Measurements from ENCODE around the gene CHMP4A.
"Not testable (repeated sequence)": the region's sequence is repeated elsewhere in the genome, so short reads cannot be mapped to it uniquely, and the experiment has no call there.

Gene CHMP4A

DNA sequence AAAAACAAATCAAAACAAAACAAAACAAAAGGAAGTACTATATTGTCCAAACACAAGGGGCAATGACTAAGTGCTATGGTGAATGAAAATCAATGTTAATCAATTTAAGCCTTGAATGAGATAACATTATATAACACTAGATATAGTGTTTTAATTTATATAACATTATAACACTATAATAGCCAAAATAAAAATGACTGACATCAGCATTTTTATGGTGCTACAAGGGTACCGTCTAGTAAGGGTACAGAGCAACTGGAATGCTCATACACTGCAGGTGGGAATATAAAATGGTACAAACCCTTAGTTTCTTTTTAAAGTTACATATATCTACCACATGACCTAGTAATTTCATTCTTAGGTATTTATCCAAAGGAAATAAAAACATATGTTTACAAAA, 13.2 kb upstream of the CHMP4A start:
- DNase-seq (ENCODE audit: low read depth in 2 of 2) = no peak

GRCh38 chr14:24224618-24225071, 11.4 kb upstream of the CHMP4A start:
- DNase-seq (ENCODE audit: low read depth in 2 of 2) = no peak

GRCh38 chr14:24222987-24223386, 9.7 kb upstream of the CHMP4A start:
- DNase-seq (ENCODE audit: low read depth in 2 of 2) = not testable (repeated sequence)

- no peak for DNase-seq (ENCODE audit: low read depth in 2 of 2)
Observed at GRCh38 chr14:24219521-24219920, 6.2 kb upstream of the CHMP4A start.

DNA sequence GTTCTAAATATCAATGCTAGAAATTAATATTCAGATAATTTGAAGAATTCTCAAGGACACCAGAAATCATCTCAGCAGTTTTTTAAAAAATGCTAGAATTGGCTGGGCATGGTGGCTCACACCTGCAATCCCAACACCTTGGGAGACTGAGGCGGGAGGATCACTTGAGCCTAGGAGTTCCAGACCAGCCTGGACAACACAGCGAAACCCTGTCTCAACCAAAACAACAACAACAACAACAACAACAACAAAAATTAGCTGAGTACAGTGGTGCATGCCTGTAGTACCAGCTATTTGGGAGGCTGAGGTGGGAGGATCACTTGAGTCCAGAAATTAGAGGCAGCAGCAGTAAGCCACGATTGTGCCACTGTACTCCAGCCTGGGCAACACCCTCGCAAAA, 5.8 kb upstream of the CHMP4A start:
- DNase-seq (ENCODE audit: low read depth in 2 of 2) = no peak

GRCh38 chr14:24216876-24217275, 3.6 kb upstream of the CHMP4A start:
- DNase-seq (ENCODE audit: low read depth in 2 of 2) = not testable (repeated sequence)

GRCh38 chr14:24216345-24216699, 3.0 kb upstream of the CHMP4A start:
- DNase-seq (ENCODE audit: low read depth in 2 of 2) = no peak

- DNase-seq (ENCODE audit: low read depth in 2 of 2) = peak; percentile 69 to 74
Observed at GRCh38 chr14:24215495-24216344, 2.4 kb upstream of the CHMP4A start, which contains the start of gene MDP1. Gene MDP1, minus strand, starts transcription at chr14:24216066. Its CDS starts 111 bp downstream, at chr14:24215955.

- no peak for DNase-seq (ENCODE audit: low read depth in 2 of 2)
Observed at GRCh38 chr14:24213866-24214662, 776 bp upstream of the CHMP4A start.

GRCh38 chr14:24211311-24211710, 2.0 kb downstream of the CHMP4A start:
- DNase-seq (ENCODE audit: low read depth in 2 of 2) = no peak

DNA sequence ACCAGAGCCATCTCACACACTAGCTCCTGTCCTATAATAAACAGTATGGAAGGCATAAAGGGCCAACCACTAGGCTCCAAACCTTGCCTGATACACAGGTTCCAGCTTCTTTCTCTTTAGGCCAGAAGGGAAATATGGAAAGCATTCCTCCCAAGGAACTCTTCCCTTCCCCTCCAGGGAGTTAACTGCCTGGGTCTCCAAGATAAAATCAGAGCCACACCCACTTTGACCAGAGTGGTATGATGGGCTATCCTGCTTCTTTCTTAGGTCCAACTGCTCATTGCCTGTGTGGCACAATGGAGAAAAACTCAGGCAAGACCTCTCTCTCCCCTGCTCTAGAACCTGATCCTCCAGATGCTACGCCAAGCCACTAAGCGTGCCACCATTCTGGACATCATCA, 5.7 kb downstream of the CHMP4A start:
- no peak for DNase-seq (ENCODE audit: low read depth in 2 of 2)

- no peak for DNase-seq (ENCODE audit: low read depth in 2 of 2)
Observed at GRCh38 chr14:24207104-24207551, 6.2 kb downstream of the CHMP4A start.

DNA sequence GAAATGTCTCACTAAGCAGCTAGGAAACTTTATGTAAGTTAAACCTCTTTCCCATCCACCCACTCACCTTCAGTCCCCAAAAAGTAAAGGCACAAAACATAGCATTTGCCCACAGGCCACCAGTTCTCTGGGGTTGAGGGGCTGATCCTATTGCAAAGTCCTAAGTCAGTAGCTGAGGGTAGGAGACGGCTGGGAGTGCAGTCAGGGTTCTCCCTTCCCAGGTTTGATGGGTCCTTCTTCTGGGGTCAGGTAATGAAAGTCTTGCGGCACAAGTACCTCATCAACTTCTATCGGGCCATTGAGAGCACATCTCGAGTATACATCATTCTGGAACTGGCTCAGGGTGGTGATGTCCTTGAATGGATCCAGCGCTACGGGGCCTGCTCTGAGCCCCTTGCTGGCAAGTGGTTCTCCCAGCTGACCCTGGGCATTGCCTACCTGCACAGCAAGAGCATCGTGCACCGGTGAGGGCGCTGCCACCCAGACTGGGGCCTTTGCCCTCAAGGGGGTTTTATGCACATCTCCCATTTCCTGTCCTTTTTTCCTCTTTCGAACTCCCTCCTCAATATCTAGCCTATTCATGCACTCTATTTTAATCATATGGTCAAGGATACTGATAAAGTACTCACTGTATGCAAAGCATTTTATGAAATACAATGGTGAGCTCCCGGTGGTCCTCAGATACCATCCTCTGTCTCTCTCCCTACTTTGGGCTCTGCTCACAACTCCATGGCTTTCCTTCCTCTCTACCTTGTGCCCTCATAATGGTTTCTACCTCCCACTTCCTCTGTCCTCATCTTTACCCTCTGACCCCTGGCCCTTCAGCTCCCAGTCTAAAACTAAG, 6.8 kb downstream of the CHMP4A start:
- DNase-seq (ENCODE audit: low read depth in 2 of 2) = no peak

DNA sequence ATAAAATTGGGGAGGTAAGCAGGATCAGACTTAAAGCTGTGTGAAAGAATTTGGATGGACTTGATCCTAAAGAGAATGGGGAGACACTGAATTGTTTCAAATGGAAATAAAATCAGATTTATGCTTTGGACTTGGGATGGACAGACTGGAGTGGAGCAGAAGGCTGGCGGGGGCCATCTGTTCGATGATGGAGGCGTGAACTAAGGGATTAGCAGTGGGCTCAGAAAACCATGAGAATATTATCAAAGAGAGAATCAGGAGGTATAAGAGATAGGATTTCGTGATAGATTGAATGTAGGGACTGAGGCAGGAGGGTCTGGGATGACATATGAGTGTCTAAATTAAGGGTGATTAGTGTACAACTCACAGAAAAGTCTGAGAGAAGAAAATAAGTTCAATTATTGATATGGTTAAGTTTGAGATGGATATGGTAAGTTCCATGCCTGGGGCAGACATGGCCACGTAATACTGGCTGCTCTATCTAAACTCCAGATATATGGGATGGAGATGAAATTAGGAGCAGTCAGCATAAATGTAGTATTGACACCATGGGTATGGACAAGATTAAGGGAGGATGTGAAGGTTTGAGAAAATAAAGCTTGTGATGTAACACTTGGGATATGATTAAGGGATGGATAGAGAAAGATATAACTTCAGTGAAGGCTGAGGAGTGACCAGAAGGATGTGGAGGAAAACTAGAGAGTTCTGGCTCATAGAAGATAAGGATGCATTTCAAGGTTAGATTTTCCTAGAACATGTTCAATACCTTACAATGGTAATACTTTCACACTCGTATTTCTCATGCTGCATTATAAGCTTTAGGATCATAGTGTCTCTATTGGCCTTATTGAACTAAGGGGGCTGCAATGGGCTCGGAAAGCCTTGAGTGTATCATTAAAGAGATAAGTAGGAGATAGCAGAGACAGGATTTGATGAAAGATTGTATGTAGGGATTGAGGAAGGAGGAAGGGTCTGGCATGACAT, 8.8 kb downstream of the CHMP4A start:
- no peak for DNase-seq (ENCODE audit: low read depth in 2 of 2)

DNA sequence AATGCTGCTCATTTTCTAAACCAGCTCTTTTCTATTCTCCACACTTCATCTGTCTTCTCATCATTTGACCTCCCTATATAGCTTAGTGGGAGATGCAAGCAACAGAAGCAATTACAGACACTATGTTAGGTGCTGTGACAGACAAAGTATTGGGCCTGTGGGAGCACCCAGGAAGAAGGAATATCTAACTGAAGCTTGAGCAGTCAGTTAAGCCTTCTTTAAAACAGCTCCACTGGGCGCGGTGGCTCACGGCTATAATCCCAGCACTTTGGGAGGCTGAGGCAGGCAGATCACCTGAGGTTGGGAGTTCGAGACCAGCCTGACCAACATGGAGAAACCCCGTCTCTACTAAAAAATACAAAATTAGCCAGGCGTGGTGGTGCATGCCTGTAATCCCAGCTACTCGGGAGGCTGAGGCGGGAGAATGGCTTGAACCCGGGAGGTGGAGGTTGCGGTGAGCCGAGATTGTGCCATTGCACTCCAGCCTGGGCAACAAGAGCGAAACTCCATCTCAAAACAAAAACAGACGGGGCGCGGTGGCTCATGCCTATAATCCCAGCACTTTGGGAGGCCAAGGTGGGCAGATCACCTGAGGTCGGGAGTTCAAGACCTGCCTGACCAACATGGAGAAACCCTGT, 9.9 kb downstream of the CHMP4A start:
- not testable (repeated sequence) for DNase-seq (ENCODE audit: low read depth in 2 of 2)

GRCh38 chr14:24202538-24202937, 10.8 kb downstream of the CHMP4A start:
- DNase-seq (ENCODE audit: low read depth in 2 of 2) = not testable (repeated sequence)

- no peak for DNase-seq (ENCODE audit: low read depth in 2 of 2)
Observed at GRCh38 chr14:24198814-24199524, 14.3 kb downstream of the CHMP4A start.

DNA sequence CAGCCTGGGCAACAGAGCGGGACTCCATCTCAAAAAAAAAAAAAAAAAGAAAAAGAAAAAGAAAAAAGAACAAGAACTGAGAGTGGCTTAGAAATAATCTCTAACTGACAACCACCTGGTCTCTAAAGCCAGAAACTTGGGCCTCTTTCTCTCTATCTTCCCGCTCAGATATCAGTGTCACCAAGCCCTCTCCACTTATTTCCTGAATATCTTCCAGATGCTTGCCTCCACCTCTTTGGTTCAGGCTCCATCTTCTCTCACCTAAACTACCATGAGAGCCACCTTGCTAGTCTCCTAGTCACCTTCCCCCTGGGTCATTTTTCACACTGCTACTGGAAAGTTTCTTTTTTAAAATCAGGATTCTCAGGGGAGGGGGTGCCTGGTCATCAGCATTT, 16.2 kb downstream of the CHMP4A start:
- DNase-seq (ENCODE audit: low read depth in 2 of 2) = no peak
